ENCODE results near the gene PPP1R9A. TPM values are rescaled to one million over a fixed set of nuclear protein-coding genes. Genes with fewer than 3 reads are reported as not detected.

The PPP1R9A gene
- total RNA-seq, 2 donors from 2014 or later = 17.7 to 20.2 TPM

DNA sequence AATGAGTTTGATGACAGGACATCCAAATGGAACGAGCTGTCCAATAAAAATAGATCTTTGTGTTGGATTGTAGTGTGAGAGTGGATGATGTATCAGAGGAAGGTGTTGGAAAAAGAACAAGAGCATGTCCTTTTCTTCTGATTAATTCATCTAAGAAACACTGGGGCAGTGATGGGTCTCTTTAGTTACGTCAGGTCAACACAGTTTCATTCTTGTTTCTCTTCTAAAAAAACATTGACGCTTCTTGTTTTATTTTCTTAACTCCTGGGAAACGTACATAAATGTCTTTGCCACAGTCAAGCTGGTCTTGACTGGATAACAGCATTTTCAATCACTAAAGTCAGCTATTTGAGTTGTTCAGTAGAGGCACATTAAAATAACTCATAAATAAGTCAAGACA, 67.0 kb downstream of the PPP1R9A start:
- no peak for DNase-seq
- H3K36me3 ChIP-seq = no peaks in the 10 kb centered on the region
- no peak overlapping the region for H3K27ac ChIP-seq
- no peak for TF ChIP-seq CTCF (IDR thresholded peaks at IDR 0.05)
- H3K27me3 ChIP-seq = no peaks in the 10 kb centered on the region
- no peaks in the 10 kb centered on the region for H3K4me1 ChIP-seq
- no peak overlapping the region for H3K4me3 ChIP-seq
- H3K9me3 ChIP-seq = no peaks in the 10 kb centered on the region
- no peak overlapping the region for H3K9ac ChIP-seq (ENCODE audit: low read depth in 2 of 2, low read length in 2 of 2)
- intact Hi-C loops (cut with DNase I) = no loop called here

DNA sequence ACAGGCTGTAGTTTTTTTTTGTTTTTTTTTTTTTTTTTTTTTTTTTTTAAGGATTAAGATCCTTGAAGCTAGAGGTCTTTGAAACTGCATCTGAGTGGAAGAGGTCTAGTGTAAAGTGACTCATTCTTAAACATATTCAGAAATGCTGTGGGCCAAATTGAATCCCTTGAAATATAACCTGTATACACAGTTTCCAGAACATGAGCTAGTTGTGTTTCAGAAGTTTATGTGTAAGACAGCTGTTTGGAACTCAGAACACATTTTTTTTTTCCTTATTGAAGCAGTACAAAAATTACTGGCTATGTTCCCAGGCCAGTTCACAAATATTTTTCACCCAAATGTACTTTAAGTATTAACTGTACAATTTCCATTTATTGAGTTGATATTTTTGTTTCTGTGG, 67.9 kb downstream of the PPP1R9A start:
- no peak for DNase-seq
- no peaks in the 10 kb centered on the region for H3K4me1 ChIP-seq
- no peaks in the 10 kb centered on the region for H3K9me3 ChIP-seq
- no peaks in the 10 kb centered on the region for H3K36me3 ChIP-seq
- H3K4me3 ChIP-seq = no peak overlapping the region
- no peak for TF ChIP-seq CTCF (IDR thresholded peaks at IDR 0.05)
- intact Hi-C loops (cut with DNase I) = no loop called here
- H3K9ac ChIP-seq (ENCODE audit: low read depth in 2 of 2, low read length in 2 of 2) = no peak overlapping the region
- no peaks in the 10 kb centered on the region for H3K27me3 ChIP-seq
- H3K27ac ChIP-seq = no peak overlapping the region

- no peak overlapping the region for H3K27ac ChIP-seq
- no peaks in the 10 kb centered on the region for H3K36me3 ChIP-seq
- H3K27me3 ChIP-seq = no peaks in the 10 kb centered on the region
- no peak overlapping the region for H3K4me3 ChIP-seq
- H3K9me3 ChIP-seq = no peaks in the 10 kb centered on the region
- TF ChIP-seq CTCF (IDR thresholded peaks at IDR 0.05) = no peak
- intact Hi-C loops (cut with DNase I) = no loop called here
- no peak for DNase-seq
- no peaks in the 10 kb centered on the region for H3K4me1 ChIP-seq
- H3K9ac ChIP-seq (ENCODE audit: low read depth in 2 of 2, low read length in 2 of 2) = no peak overlapping the region
Measured at GRCh38 chr7:94980418-94981142, 73.2 kb downstream of the PPP1R9A start.

DNA sequence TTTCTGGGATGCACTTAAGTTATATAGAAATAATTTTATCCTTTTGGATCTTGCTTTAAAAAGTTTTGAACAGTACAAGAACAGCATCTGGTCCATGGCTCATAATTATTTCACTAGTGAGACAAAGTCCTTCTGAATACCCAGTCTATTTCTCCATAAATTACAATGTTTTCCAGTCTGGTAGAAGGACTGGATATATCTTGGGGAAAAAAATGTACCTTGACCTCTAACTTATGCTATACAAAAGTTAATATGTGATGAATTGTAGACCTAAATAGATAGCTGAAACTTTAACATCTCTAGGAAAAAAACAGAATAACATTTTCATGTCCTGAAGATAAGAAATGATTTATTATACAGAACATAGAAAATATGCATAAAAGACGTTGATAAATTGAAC, 88.5 kb downstream of the PPP1R9A start:
- no peak for TF ChIP-seq CTCF (IDR thresholded peaks at IDR 0.05)
- H3K27ac ChIP-seq = no peak overlapping the region

GRCh38 chr7:94996369-94996768, 89.0 kb downstream of the PPP1R9A start:
- no peak for DNase-seq
- no peak overlapping the region for H3K4me3 ChIP-seq
- H3K4me1 ChIP-seq = no peaks in the 10 kb centered on the region
- H3K9ac ChIP-seq (ENCODE audit: low read depth in 2 of 2, low read length in 2 of 2) = no peak overlapping the region
- no peaks in the 10 kb centered on the region for H3K36me3 ChIP-seq
- H3K9me3 ChIP-seq = no peaks in the 10 kb centered on the region
- intact Hi-C loops (cut with DNase I) = no loop called here
- no peak for TF ChIP-seq CTCF (IDR thresholded peaks at IDR 0.05)
- no peaks in the 10 kb centered on the region for H3K27me3 ChIP-seq
- H3K27ac ChIP-seq = no peak overlapping the region

More for the DNA sequence above, 88.5 kb downstream of the PPP1R9A start:
- Histone ChIP-seq H3K4me3 (no peak overlapping the region), H3K9ac (ENCODE audit: low read depth in 2 of 2, low read length in 2 of 2) (no peak overlapping the region), H3K27me3 (no peaks in the 10 kb centered on the region), H3K4me1 (no peaks in the 10 kb centered on the region), H3K36me3 (no peaks in the 10 kb centered on the region), H3K9me3 (no peaks in the 10 kb centered on the region)
- no peak for DNase-seq
- intact Hi-C loops (cut with DNase I) = no loop called here

Data from colonic mucosa (tissue), 4 donors.